Epithelial cell of esophagus (primary cell): Measurements from ENCODE around the gene SKOR1.

Source experiments
- DNase-seq: peaks from one replicate; pipeline ENCODE4 v3.0.0; 2010; ENCODE audit warnings: low read depth
- H3K4me3 ChIP-seq: 2 replicates; pipeline ENCODE4 v1.5.1; 2011; ENCODE audit warnings: mild to moderate bottlenecking, low read length, control low read depth
- TF ChIP-seq, protein P1 (sequence below): IDR thresholded peaks from 2 replicates; pipeline ENCODE4 v1.5.1; 2011; ENCODE audit warnings: low read depth, mild to moderate bottlenecking, low read length, control low read depth, inconsistent platforms; ENCODE audit not compliant: insufficient read depth; ENCODE audit errors: missing control alignments

The SKOR1 gene

DNA sequence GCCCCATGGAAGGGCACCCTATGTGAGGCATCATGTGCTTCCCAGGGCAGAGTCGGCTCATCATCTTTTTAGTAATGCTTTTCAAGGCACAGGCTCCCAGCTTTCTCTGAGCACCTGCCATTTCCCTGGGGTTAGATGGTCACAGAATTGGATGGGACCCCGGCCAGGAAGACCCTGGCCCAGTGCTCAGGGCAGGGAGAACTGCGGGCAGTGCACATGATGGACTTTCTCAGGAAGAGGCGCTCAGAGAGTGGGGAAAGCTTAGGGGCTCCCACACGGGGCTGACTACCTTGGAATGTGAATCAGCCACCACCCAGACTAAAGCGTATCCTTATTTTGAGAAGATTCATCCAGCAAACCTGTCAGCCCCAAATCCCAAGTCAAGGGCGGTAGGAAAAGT is 16.5 kb upstream of the SKOR1 start:
- TF ChIP-seq, protein P1, sequence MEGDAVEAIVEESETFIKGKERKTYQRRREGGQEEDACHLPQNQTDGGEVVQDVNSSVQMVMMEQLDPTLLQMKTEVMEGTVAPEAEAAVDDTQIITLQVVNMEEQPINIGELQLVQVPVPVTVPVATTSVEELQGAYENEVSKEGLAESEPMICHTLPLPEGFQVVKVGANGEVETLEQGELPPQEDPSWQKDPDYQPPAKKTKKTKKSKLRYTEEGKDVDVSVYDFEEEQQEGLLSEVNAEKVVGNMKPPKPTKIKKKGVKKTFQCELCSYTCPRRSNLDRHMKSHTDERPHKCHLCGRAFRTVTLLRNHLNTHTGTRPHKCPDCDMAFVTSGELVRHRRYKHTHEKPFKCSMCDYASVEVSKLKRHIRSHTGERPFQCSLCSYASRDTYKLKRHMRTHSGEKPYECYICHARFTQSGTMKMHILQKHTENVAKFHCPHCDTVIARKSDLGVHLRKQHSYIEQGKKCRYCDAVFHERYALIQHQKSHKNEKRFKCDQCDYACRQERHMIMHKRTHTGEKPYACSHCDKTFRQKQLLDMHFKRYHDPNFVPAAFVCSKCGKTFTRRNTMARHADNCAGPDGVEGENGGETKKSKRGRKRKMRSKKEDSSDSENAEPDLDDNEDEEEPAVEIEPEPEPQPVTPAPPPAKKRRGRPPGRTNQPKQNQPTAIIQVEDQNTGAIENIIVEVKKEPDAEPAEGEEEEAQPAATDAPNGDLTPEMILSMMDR, result no peak
- no peak overlapping the region for H3K4me3 ChIP-seq
- DNase-seq, result no peak

- TF ChIP-seq, protein P1, result no peak
- H3K4me3 ChIP-seq, result no peak overlapping the region
- no peak for DNase-seq
Measured at GRCh38 chr15:67809441-67809840, 15.9 kb upstream of the SKOR1 start.

DNA sequence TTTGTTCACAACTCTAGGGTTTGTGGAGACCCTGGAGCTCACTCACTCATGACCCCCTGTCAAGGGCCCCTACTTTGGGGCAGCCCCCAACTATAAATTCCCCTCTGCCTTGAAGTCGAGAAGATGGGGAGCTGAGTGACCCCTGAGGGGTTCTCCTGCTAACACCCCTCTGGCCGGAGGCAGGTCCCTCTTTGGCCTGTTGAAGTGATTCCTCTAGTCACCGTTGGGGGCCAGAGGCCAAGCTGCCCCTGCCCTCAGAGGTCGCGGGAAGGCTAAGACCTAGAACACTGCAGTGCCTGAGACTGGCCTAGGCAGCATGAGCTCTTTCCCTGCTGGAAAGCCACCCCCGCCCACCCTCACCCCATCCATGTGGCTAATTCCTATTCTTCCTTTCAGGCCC is 15.4 kb upstream of the SKOR1 start:
- H3K4me3 ChIP-seq, result no peak overlapping the region
- DNase-seq, result no peak
- TF ChIP-seq, protein P1, result no peak

DNA sequence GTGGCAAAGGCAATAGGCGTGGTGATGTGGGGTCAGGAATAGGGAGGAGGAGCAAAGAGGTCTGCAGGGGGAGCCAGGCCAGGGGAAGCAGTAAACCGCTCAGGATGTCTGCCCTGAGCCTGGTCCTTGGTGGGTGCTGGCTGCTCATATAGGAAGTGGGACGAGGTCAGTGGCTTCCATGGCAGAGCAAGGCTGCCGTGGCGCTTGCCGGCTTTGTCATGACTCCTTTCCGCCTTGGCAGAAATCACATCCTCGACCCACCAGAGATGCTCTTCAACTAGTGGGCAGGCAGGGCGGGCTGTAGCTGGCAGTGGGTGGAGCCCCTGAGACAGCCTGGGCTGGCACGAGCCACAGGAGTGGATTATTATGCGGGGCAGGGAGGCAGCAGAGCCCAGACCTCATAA is 13.1 kb upstream of the SKOR1 start:
- TF ChIP-seq, protein P1, result no peak
- no peak for DNase-seq
- no peak overlapping the region for H3K4me3 ChIP-seq

DNA sequence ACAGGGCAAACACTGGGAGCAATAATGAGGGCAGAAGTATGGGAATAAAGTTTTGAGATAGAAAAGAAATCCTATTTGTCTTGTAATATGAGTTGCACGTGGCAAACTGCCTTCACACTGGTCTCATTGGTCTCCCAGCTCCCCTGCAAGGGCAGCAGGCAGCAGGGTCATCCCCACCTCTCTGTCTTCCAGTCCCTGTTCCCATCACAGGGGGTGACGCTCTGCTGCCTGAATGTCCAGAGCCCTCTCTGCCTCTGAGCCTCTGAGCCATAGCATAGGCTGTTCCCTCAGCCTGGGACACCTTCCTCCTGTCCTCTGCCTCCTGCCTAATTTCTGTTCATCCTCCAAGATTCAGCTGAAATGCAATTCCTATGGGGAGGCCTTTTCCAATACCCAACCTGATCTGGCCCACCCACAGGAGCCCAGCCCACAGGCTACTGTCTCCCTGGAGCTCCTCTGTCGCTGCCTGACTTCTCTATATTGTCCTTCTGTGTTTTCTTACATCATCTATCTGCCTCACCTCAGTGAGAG is 12.1 kb upstream of the SKOR1 start:
- TF ChIP-seq, protein P1, result no peak
- no peak overlapping the region for H3K4me3 ChIP-seq
- DNase-seq, result no peak

GRCh38 chr15:67815036-67815592 is 10.2 kb upstream of the SKOR1 start:
- no peak overlapping the region for H3K4me3 ChIP-seq
- DNase-seq, result no peak
- TF ChIP-seq, protein P1, result no peak

GRCh38 chr15:67816668-67817067 is 8.6 kb upstream of the SKOR1 start:
- DNase-seq, result no peak
- no peak overlapping the region for H3K4me3 ChIP-seq
- TF ChIP-seq, protein P1, result no peak
